ENCODE measurements around the gene PTPRR. TPM values are rescaled to one million over a fixed set of nuclear protein-coding genes. Genes with fewer than 3 reads are reported as not detected.

PTPRR gene
- total and polyA plus RNA-seq, 2 of the 13 experiments (the other 11 are each of a cell fraction or from before 2014, with no cell fraction given): not detected

- TF ChIP-seq PBX3 (CRISPR knock-in tag; IDR thresholded peaks at IDR 0.05; ENCODE audit: borderline replicate concordance) (no peak), TBX3 (IDR thresholded peaks at IDR 0.05; ENCODE audit: borderline replicate concordance) (no peak), HOXA5 (CRISPR knock-in tag; IDR thresholded peaks at IDR 0.05) (no peak)
Observed at GRCh38 chr12:70706611-70707010, 213.9 kb downstream of the PTPRR start (continued).

GRCh38 chr12:70698345-70698744 is 222.2 kb downstream of the PTPRR start:
- CTCF ChIA-PET (ENCODE audit: low intra/inter-chr PET ratio, low total read pairs): no interaction called here
- no peaks in the 10 kb centered on the region for H3K79me2 ChIP-seq (ENCODE audit: insufficient read depth, low read length)
- no peaks in the 10 kb centered on the region for H3K4me1 ChIP-seq (ENCODE audit: insufficient read depth, low read length)
- no peak for FAIRE-seq
- no peak for DNase-seq (ENCODE audit: low spot score)
- no peak overlapping the region for H3K4me2 ChIP-seq (ENCODE audit: low read depth, low read length)
- no peaks in the 10 kb centered on the region for H4K20me1 ChIP-seq (ENCODE audit: insufficient read depth, low read length)
- H2AFZ ChIP-seq (ENCODE audit: low read length): no peak overlapping the region
- intact Hi-C loops (cut with micrococcal nuclease; ENCODE audit: unreplicated experiment) (no loop called here), in situ Hi-C loops (cut with HindIII; ENCODE audit: extremely low pct_ligation_motif_present, low pct_unique_long_range_greater_than_20kb) (no loop called here)
- H3K9me3 ChIP-seq (ENCODE audit: low read length): no peaks in the 10 kb centered on the region
- H3K4me3 ChIP-seq (replicated peaks in 1 of 3; ENCODE audit: insufficient read depth in 1 of 3, low read depth in 2 of 3, low read length in 3 of 3): no peak overlapping the region
- WGBS (ENCODE audit: low lambda C conversion rate): 9% methylated on average over 1 of the region's 1 CpG
- TF ChIP-seq U2AF2 (IDR thresholded peaks at IDR 0.05; ENCODE audit: low read depth, low read length) (no peak), CREB1 (IDR thresholded peaks at IDR 0.05) (no peak), CREB1 (CRISPR knock-in tag; IDR thresholded peaks at IDR 0.05) (no peak), GATAD1 (CRISPR knock-in tag; IDR thresholded peaks at IDR 0.05) (no peak), STAG1 (CRISPR knock-in tag; IDR thresholded peaks at IDR 0.05) (no peak), SUZ12 (IDR thresholded peaks at IDR 0.05; ENCODE audit: low read depth, low read length) (no peak), ZNF143 (CRISPR knock-in tag; IDR thresholded peaks at IDR 0.05) (no peak), SMARCE1 (IDR thresholded peaks at IDR 0.05; ENCODE audit: borderline replicate concordance) (no peak), TARDBP (CRISPR knock-in tag; IDR thresholded peaks at IDR 0.05) (no peak), ZNF512B (CRISPR knock-in tag; IDR thresholded peaks at IDR 0.05; ENCODE audit: borderline replicate concordance) (no peak), FOXK1 (CRISPR knock-in tag; IDR thresholded peaks at IDR 0.05; ENCODE audit: borderline replicate concordance, low read depth) (no peak), ZNF713 (CRISPR knock-in tag; IDR thresholded peaks at IDR 0.05) (no peak), ZBTB43 (CRISPR knock-in tag; conservative IDR thresholded peaks at IDR 0.05) (no peak), MATR3 (CRISPR knock-in tag; IDR thresholded peaks at IDR 0.05) (no peak), ZKSCAN5 (CRISPR knock-in tag; IDR thresholded peaks at IDR 0.05) (no peak)
- POLR2A ChIA-PET: no interaction called here
- BruUV-seq (replicated peaks): no TSS peak
- ATAC-seq: no peak
- no peaks in the 10 kb centered on the region for H3K36me3 ChIP-seq (replicated peaks in 1 of 2; ENCODE audit: control insufficient read depth in 1 of 2, insufficient read depth in 2 of 2, low read length in 2 of 2)
- H3K27me3 ChIP-seq (ENCODE audit: control insufficient read depth in 1 of 2, insufficient read depth in 2 of 2, low read length in 2 of 2): no peaks in the 10 kb centered on the region
- no peak overlapping the region for H3K27ac ChIP-seq (ENCODE audit: extremely low read length, insufficient read depth, low read length)
- H3K9ac ChIP-seq (ENCODE audit: insufficient read depth, low read depth, low read length): no peak overlapping the region

Data from HepG2 (cell line).